H1 (cell line): ENCODE results near the gene RHD. TPM values are rescaled to one million over a fixed set of nuclear protein-coding genes. Genes with fewer than 3 reads are reported as not detected.

Experiments
- CTCF ChIA-PET: fragments of 300-600 bp; sonication (Branson Sonifier 250); formaldehyde crosslinking; loops from one replicate; lab custom pipeline; 2021; ENCODE audit not compliant: partially characterized antibody; lab: Charles Lee
- POLR2A ChIA-PET: fragments of 300-600 bp; sonication (Branson Sonifier 250); formaldehyde crosslinking; loops from one replicate; lab custom pipeline; 2021; ENCODE audit warnings: inconsistent platforms; ENCODE audit not compliant: partially characterized antibody; lab: Charles Lee
- DNase-seq, 2 experiments: peaks; one replicate each; pipeline versions ENCODE4 v3.0.0 to v3.0.0-alpha.2; 2010 to 2022; ENCODE audit warnings: low spot score in 2 of 2, low read depth in 1 of 2, mixed read lengths in 1 of 2
- FAIRE-seq: peaks from 2 replicates; lab custom pipeline; 2011; peaks lifted over from hg19 to GRCh38; lab: Jason Lieb, UNC
- H2AFZ ChIP-seq: 2 replicates; pipeline ENCODE4 v1.8.1; 2012; ENCODE audit warnings: low read length, inconsistent platforms
- H2AK5ac ChIP-seq: 2 replicates; pipeline ENCODE4 v1.6.1; 2013; ENCODE audit warnings: low read depth, low read length
- H2BK120ac ChIP-seq: replicated peaks from 2 replicates; pipeline ENCODE3; 2013; ENCODE audit warnings: low read depth, low read length, inconsistent platforms
- H2BK12ac ChIP-seq: 2 replicates; pipeline ENCODE4 v1.6.1; 2013; ENCODE audit warnings: low read depth, low read length
- H2BK15ac ChIP-seq: 2 replicates; pipeline ENCODE4 v1.6.1; 2013; ENCODE audit warnings: low read length
- H2BK20ac ChIP-seq: 2 replicates; pipeline ENCODE4 v1.6.1; 2013; ENCODE audit warnings: low read length
- H2BK5ac ChIP-seq: 2 replicates; pipeline ENCODE4 v1.6.1; 2013; ENCODE audit warnings: low read depth, low read length
- H3K14ac ChIP-seq: 2 replicates; pipeline ENCODE4 v1.6.1; 2013; ENCODE audit warnings: inconsistent platforms; ENCODE audit not compliant: insufficient read length
- H3K18ac ChIP-seq: 2 replicates; pipeline ENCODE4 v1.6.1; 2013; ENCODE audit warnings: low read length; ENCODE audit errors: extremely low read depth
- H3K23ac ChIP-seq: 2 replicates; pipeline ENCODE4 v1.6.1; 2013; ENCODE audit warnings: inconsistent platforms; ENCODE audit not compliant: insufficient read length
- H3K23me2 ChIP-seq: 2 replicates; pipeline ENCODE4 v1.6.1; 2013; ENCODE audit warnings: low read depth, low read length
- H3K27ac ChIP-seq: 2 replicates; pipeline ENCODE4 v1.6.1; 2011; ENCODE audit warnings: low read depth, low read length, inconsistent platforms
- H3K27me3 ChIP-seq, 4 experiments: replicated peaks in 1 of 4; 1 replicate in 1 of 4; 2 replicates in 3 of 4; pipeline versions ENCODE4 v1.6.1 to v1.8.1; 2011 to 2013; ENCODE audit warnings: low read length in 3 of 4, mild to moderate bottlenecking in 3 of 4, inconsistent platforms in 2 of 4, mixed read lengths in 2 of 4, moderate library complexity in 1 of 4; ENCODE audit not compliant: control insufficient read depth in 3 of 4, insufficient read depth in 3 of 4; ENCODE audit errors: extremely low read depth in 1 of 4
- H3K36me3 ChIP-seq, 4 experiments: 2 replicates each; pipeline versions ENCODE4 v1.6.1 to v1.8.1; 2011 to 2013; ENCODE audit warnings: mild to moderate bottlenecking in 4 of 4, low read length in 3 of 4, moderate library complexity in 2 of 4, control low read depth in 1 of 4, inconsistent platforms in 1 of 4; ENCODE audit not compliant: insufficient read depth in 4 of 4, control insufficient read depth in 2 of 4
- H3K4ac ChIP-seq: replicated peaks from 2 replicates; pipeline ENCODE3; 2013; ENCODE audit warnings: low read length, low read depth, mixed read lengths, inconsistent platforms; ENCODE audit not compliant: insufficient read length
- H3K4me1 ChIP-seq, 4 experiments: replicated peaks in 1 of 4; 1 replicate in 1 of 4; 2 replicates in 3 of 4; pipeline versions ENCODE4 v1.6.1 to v1.8.1; 2011 to 2013; ENCODE audit warnings: low read length in 3 of 4, inconsistent platforms in 2 of 4, mixed read lengths in 1 of 4; ENCODE audit not compliant: insufficient read depth in 4 of 4, control insufficient read depth in 3 of 4
- H3K4me2 ChIP-seq, 2 experiments: 2 replicates each; pipeline versions ENCODE4 v1.6.1 to v1.8.1; 2011 to 2013; ENCODE audit warnings: low read depth in 2 of 2, low read length in 2 of 2, control low read depth in 1 of 2, inconsistent platforms in 1 of 2, mild to moderate bottlenecking in 1 of 2; ENCODE audit not compliant: insufficient read depth in 1 of 2
- H3K4me3 ChIP-seq, 4 experiments: fragments of 200-600, 300-600 bp in 1 of 4; sonication (generic), shearing (Covaris generic), sonication (Bioruptor Twin) in 1 of 4; 2 replicates each; pipeline versions ENCODE4 v1.5.1 to v1.8.1; 2011 to 2016; ENCODE audit warnings: low read length in 4 of 4, low read depth in 3 of 4, control low read depth in 2 of 4, inconsistent platforms in 2 of 4, mild to moderate bottlenecking in 2 of 4, mixed read lengths in 1 of 4, moderate library complexity in 1 of 4; ENCODE audit not compliant: insufficient read depth in 2 of 4; ENCODE audit errors: extremely low read depth in 1 of 4
- H3K56ac ChIP-seq: replicated peaks from 2 replicates; pipeline ENCODE3; 2013; ENCODE audit warnings: low read depth, mild to moderate bottlenecking, mixed read lengths, low read length, inconsistent platforms; ENCODE audit not compliant: insufficient read length
- H3K79me1 ChIP-seq: 2 replicates; pipeline ENCODE4 v1.6.1; 2013; ENCODE audit warnings: low read depth, low read length, control low read depth
- H3K79me2 ChIP-seq, 2 experiments: 2 replicates each; pipeline versions ENCODE4 v1.6.1 to v1.8.1; 2012 to 2013; ENCODE audit warnings: low read length in 2 of 2, mild to moderate bottlenecking in 2 of 2, inconsistent platforms in 1 of 2; ENCODE audit not compliant: insufficient read depth in 2 of 2, control insufficient read depth in 1 of 2
- H3K9ac ChIP-seq, 4 experiments: replicated peaks in 1 of 4; 1 replicate in 1 of 4; 2 replicates in 3 of 4; pipeline versions ENCODE4 v1.6.1 to v1.8.1; 2011 to 2013; ENCODE audit warnings: low read depth in 3 of 4, low read length in 3 of 4, control low read depth in 2 of 4, mild to moderate bottlenecking in 2 of 4, moderate library complexity in 2 of 4, inconsistent platforms in 1 of 4; ENCODE audit errors: extremely low read depth in 1 of 4
- H3K9me3 ChIP-seq, 2 experiments: 2 replicates each; pipeline versions ENCODE4 v1.6.1 to v1.8.1; 2012 to 2013; ENCODE audit warnings: mild to moderate bottlenecking in 2 of 2, moderate library complexity in 2 of 2, control low read depth in 1 of 2, inconsistent platforms in 1 of 2, low read depth in 1 of 2, low read length in 1 of 2, mixed read lengths in 1 of 2; ENCODE audit not compliant: insufficient read depth in 2 of 2
- H4K20me1 ChIP-seq, 2 experiments: replicated peaks in 1 of 2; 2 replicates each; pipeline versions ENCODE3 to v1.8.1; 2011 to 2013; ENCODE audit warnings: inconsistent platforms in 2 of 2, low read length in 2 of 2, mild to moderate bottlenecking in 1 of 2; ENCODE audit not compliant: insufficient read depth in 2 of 2, control insufficient read depth in 1 of 2
- H4K5ac ChIP-seq: 2 replicates; pipeline ENCODE4 v1.6.1; 2013; ENCODE audit warnings: low read length, low read depth, mixed read lengths, inconsistent platforms; ENCODE audit not compliant: insufficient read length
- H4K8ac ChIP-seq: 2 replicates; pipeline ENCODE4 v1.8.0; 2013; ENCODE audit warnings: mild to moderate bottlenecking, moderate library complexity, low read length, inconsistent platforms; ENCODE audit not compliant: insufficient read depth; ENCODE audit errors: extremely low read depth
- H4K91ac ChIP-seq: replicated peaks from 2 replicates; pipeline ENCODE3; 2013; ENCODE audit warnings: low read length, mixed read lengths, inconsistent platforms; ENCODE audit not compliant: insufficient read length
- ATF2 ChIP-seq: IDR thresholded peaks from 2 replicates; pipeline ENCODE4 v1.6.1; 2012; ENCODE audit warnings: low read length, inconsistent platforms
- MAFK ChIP-seq: IDR thresholded peaks from 2 replicates; pipeline ENCODE4 v1.6.1; 2012; ENCODE audit warnings: low read depth, mild to moderate bottlenecking, improper control_type of control experiment, low read length
- POU5F1 ChIP-seq: IDR thresholded peaks from 2 replicates; pipeline ENCODE4 v1.6.1; 2011; ENCODE audit warnings: low read depth, mild to moderate bottlenecking, low read length, moderate library complexity
- RNF2 ChIP-seq: fragments of 200-900, 300-1000 bp; sonication (generic); IDR thresholded peaks from 2 replicates; pipeline ENCODE4 v1.7.1; 2016; ENCODE audit warnings: borderline replicate concordance, low read depth, mild to moderate bottlenecking, antibody characterized with exemption, low read length; ENCODE audit not compliant: poor library complexity, severe bottlenecking; ENCODE audit errors: missing control alignments
- SUZ12 ChIP-seq: fragments of 200-600 bp; sonication (generic); IDR thresholded peaks from 2 replicates; pipeline ENCODE4 v1.6.1; 2012; ENCODE audit warnings: mild to moderate bottlenecking, inconsistent platforms, low read length, moderate library complexity, mixed read lengths
- WGBS, 2 experiments: shearing (Covaris generic) in 1 of 2; methylation state at CpG; one replicate each; pipeline versions ENCODE4 v1.1.6 to v1.1.7; 2013 to 2015; ENCODE audit warnings: low lambda C conversion rate in 2 of 2, mixed read lengths in 2 of 2, inconsistent platforms in 1 of 2, low coverage in 1 of 2, missing lambda C conversion rate in 1 of 2; ENCODE audit not compliant: insufficient replicate concordance in 2 of 2, insufficient coverage in 1 of 2, insufficient read length in 1 of 2; ENCODE audit errors: extremely low coverage in 1 of 2, missing lambda C conversion rate in 1 of 2; 5-methylcytosine and 5-hydroxymethylcytosine counted together
- polyA plus RNA-seq, 7 experiments: library from polyadenylated mRNA; depleted of rRNA in 3 of 7; stranded (reverse) in 5 of 7; unstranded in 2 of 7; fragments of >200 nt in 5 of 7; fragments of 200-250 nt in 2 of 7; gene quantifications; 1 replicate in 5 of 7; 2 replicates in 1 of 7; 4 replicates in 1 of 7; pipeline versions ENCODE4 v1.2.1 to v1.2.3, GENCODE V29; 2011 to 2013; ENCODE audit warnings: missing spikeins in 2 of 7, mixed read lengths in 2 of 7
- total RNA-seq: library from RNA; stranded (reverse); fragmentation: NEBNext Ultra II Directional; extraction: Animal tissue kit (Norgen Biotek cat#: 25700); gene quantifications from 2 replicates; pipeline ENCODE4 v1.2.1, GENCODE V29; 2021

RHD gene
- total and polyA plus RNA-seq, 2 of the 8 experiments (the other 6 are each of a cell fraction or from before 2014, with no cell fraction given): 0.21 TPM; not detected in 1

GRCh38 chr1:25238046-25238445 lies 34.3 kb upstream of the RHD start:
- TF ChIP-seq SUZ12 (no peak), MAFK (no peak), RNF2 (no peak), ATF2 (no peak), POU5F1 (no peak)
- Histone ChIP-seq H3K23ac (no peak overlapping the region), H3K27ac (no peak overlapping the region; the same call in 1 of the 2 replicates), H3K18ac (no peak overlapping the region), H4K8ac (no peak overlapping the region), H3K4me1 (peaks cover 0 to 10% (median 2%) of the 10 kb centered on the region in 4 experiments; a peak in 3 of 7 replicates), H3K4me3 (no peak overlapping the region), H2BK20ac (no peak overlapping the region), H3K56ac (no peak overlapping the region), H3K79me2 (peaks cover 0 to 9% of the 10 kb centered on the region in 2 experiments; a peak in 2 of 4 replicates), H2BK15ac (no peak overlapping the region), H3K79me1 (peaks cover 3% of the 10 kb centered on the region), H2BK12ac (no peak overlapping the region), H3K4ac (no peak overlapping the region), H3K23me2 (peaks cover 5% of the 10 kb centered on the region; the same call in 1 of the 2 replicates), H3K4me2 (no peak overlapping the region), H3K27me3 (no peaks in the 10 kb centered on the region), H4K91ac (no peak overlapping the region), H2AK5ac (no peak overlapping the region), H3K14ac (no peak overlapping the region), H2BK5ac (no peak overlapping the region), H2AFZ (no peak overlapping the region), H2BK120ac (no peak overlapping the region), H3K36me3 (peaks cover 2 to 16% (median 8%) of the 10 kb centered on the region in 4 experiments; a peak in 4 of 8 replicates), H3K9ac (no peak overlapping the region), H4K5ac (no peak overlapping the region), H3K9me3 (no peaks in the 10 kb centered on the region), H4K20me1 (peaks cover 2% of the 10 kb centered on the region in 2 experiments)
- ChIA-PET POLR2A (interaction anchor here (1.7 to 1.9 kb wide), 2 partner anchors 9 kb away, joined by 5 read pairs; partner anchors contain the start of gene RSRP1), CTCF (interaction anchor here (1.8 kb wide), 1 partner anchor 16 kb away, joined by 5 read pairs; no protein-coding TSS in a partner anchor)
- 87% methylated on average over 11 of the region's 11 CpGs; no CpG with 5 or more reads in 1 of the 2 experiments for WGBS, 2 experiments
- DNase-seq: no peak
- FAIRE-seq: no peak
